Neutrophil (primary cell): ENCODE results near the gene ZFYVE27.

Source experiments
- H3K27ac ChIP-seq: fragments of 200-600 bp; sonication (generic); 2 replicates; pipeline ENCODE4 v1.5.1; 2016; ENCODE audit warnings: mild to moderate bottlenecking, moderate library complexity
- H3K27me3 ChIP-seq: fragments of 200-600 bp; sonication (generic); 2 replicates; pipeline ENCODE4 v1.6.0; 2016; ENCODE audit warnings: mild to moderate bottlenecking
- H3K36me3 ChIP-seq: fragments of 200-600 bp; sonication (generic); 2 replicates; pipeline ENCODE4 v1.5.1; 2017
- H3K4me1 ChIP-seq, 2 experiments: fragments of 200-600 bp in 1 of 2; sonication (generic) in 1 of 2; 1 replicate in 1 of 2; 2 replicates in 1 of 2; pipeline versions ENCODE4 v1.5.1 to v1.6.1; 2013 to 2016; ENCODE audit warnings: low read depth in 1 of 2, low read length in 1 of 2, mild to moderate bottlenecking in 1 of 2, moderate library complexity in 1 of 2; ENCODE audit not compliant: control insufficient read depth in 1 of 2, insufficient read depth in 1 of 2
- H3K4me3 ChIP-seq, 2 experiments: fragments of 200-600 bp in 1 of 2; sonication (generic) in 1 of 2; 1 replicate in 1 of 2; 2 replicates in 1 of 2; pipeline ENCODE4 v1.5.1; 2013 to 2016; ENCODE audit warnings: low read depth in 1 of 2, low read length in 1 of 2, mild to moderate bottlenecking in 1 of 2, moderate library complexity in 1 of 2
- H3K9me3 ChIP-seq: fragments of 200-600 bp; sonication (generic); 2 replicates; pipeline ENCODE4 v1.5.1; 2016
- CTCF ChIP-seq: fragments of 200-600 bp; sonication (generic); IDR thresholded peaks from 2 replicates; pipeline ENCODE4 v1.5.1; 2016; ENCODE audit warnings: antibody characterized with exemption

ZFYVE27 gene

GRCh38 chr10:97761331-97761865, 24.5 kb downstream of the ZFYVE27 start:
- TF ChIP-seq CTCF = no peak
- no peaks in the 10 kb centered on the region for H3K9me3 ChIP-seq
- no peaks in the 10 kb centered on the region for H3K27me3 ChIP-seq
- peaks cover 66% of the 10 kb centered on the region for H3K36me3 ChIP-seq
- no peak overlapping the region for H3K4me3 ChIP-seq
- no peaks in the 10 kb centered on the region for H3K4me1 ChIP-seq
- H3K27ac ChIP-seq = no peak overlapping the region

DNA sequence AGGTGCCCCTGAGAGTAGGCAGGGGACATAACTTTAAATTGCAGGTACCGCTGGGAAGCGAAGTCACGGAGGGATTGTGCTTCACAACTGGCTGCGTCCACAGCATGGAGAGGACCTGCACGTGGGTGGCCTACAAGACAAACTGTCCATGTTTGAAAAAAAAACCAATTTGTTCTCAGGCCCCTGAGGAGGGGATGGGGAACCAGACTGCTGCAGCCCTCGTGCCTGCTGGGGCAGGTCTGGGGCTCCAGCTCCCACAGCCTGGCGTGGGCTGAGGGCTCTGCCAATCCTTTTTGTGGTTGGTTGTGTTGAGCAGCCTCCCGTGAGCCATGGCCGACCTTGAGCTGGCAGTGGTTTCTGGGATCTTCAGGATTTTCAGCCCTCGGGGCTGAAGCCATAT, 25.1 kb downstream of the ZFYVE27 start:
- Histone ChIP-seq H3K9me3 (no peaks in the 10 kb centered on the region), H3K27me3 (no peaks in the 10 kb centered on the region), H3K36me3 (peaks cover 59% of the 10 kb centered on the region), H3K4me3 (no peak overlapping the region), H3K27ac (no peak overlapping the region), H3K4me1 (no peaks in the 10 kb centered on the region)
- TF ChIP-seq CTCF = no peak

GRCh38 chr10:97762816-97763215, 25.9 kb downstream of the ZFYVE27 start:
- H3K4me3 ChIP-seq = no peak overlapping the region
- H3K4me1 ChIP-seq = no peaks in the 10 kb centered on the region
- no peak for TF ChIP-seq CTCF
- H3K36me3 ChIP-seq = peaks cover 52% of the 10 kb centered on the region
- no peak overlapping the region for H3K27ac ChIP-seq
- no peaks in the 10 kb centered on the region for H3K9me3 ChIP-seq
- no peaks in the 10 kb centered on the region for H3K27me3 ChIP-seq

GRCh38 chr10:97763411-97763810, 26.5 kb downstream of the ZFYVE27 start:
- TF ChIP-seq CTCF = no peak
- peaks cover 46% of the 10 kb centered on the region for H3K36me3 ChIP-seq
- H3K27ac ChIP-seq = no peak overlapping the region
- H3K9me3 ChIP-seq = no peaks in the 10 kb centered on the region
- no peaks in the 10 kb centered on the region for H3K4me1 ChIP-seq
- H3K27me3 ChIP-seq = no peaks in the 10 kb centered on the region
- no peak overlapping the region for H3K4me3 ChIP-seq

DNA sequence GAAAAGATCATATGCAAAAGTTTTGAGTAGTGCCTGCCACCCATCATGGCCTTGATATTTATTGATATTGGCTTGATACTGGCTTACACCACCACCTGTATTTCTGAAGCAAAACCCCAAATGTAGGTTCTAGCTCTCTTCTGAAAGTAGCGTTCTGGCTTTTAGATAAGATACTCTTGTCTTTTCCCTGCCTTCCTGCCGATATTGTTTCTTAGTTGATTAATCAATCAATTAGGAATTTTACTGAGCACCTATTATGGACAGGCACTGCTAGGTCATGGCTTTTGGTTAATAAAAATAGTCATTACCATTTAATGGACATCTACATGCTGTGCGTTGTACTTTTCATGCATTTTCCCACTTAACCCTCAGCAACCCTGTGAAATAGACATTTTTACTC, 27.0 kb downstream of the ZFYVE27 start:
- H3K4me3 ChIP-seq = no peak overlapping the region
- peaks cover under 1% of the 10 kb centered on the region for H3K27me3 ChIP-seq
- peaks cover 41% of the 10 kb centered on the region for H3K36me3 ChIP-seq
- H3K9me3 ChIP-seq = no peaks in the 10 kb centered on the region
- H3K4me1 ChIP-seq = no peaks in the 10 kb centered on the region
- no peak overlapping the region for H3K27ac ChIP-seq
- no peak for TF ChIP-seq CTCF

DNA sequence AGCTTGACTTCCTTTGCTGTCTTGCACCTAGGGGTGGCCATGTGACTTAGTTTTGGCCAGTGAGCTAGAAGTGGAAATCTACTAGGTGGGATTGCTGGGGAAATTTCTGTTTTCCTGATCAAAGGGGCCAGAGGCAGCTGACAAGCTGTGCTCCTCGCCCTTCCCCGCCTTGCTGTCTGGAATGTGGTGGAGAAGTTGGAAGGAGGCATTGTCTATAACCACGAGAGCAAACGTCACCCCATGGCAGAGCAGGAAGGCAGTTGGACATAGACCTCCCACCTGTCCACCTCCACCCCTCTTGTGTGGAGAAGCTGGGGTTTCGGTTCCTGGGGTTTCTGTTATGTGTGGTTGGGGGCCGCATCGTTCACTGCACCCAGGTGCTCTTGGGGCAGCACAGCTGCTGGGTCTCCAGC, 27.6 kb downstream of the ZFYVE27 start:
- no peaks in the 10 kb centered on the region for H3K4me1 ChIP-seq
- no peak overlapping the region for H3K4me3 ChIP-seq
- H3K9me3 ChIP-seq = no peaks in the 10 kb centered on the region
- no peak overlapping the region for H3K27ac ChIP-seq
- no peak for TF ChIP-seq CTCF
- H3K27me3 ChIP-seq = peaks cover 7% of the 10 kb centered on the region
- H3K36me3 ChIP-seq = peaks cover 35% of the 10 kb centered on the region
